GM21786 (cell line): ENCODE data around the gene EPHB1.

ENCODE experiments used
- ATAC-seq: cut with Tn5 transposase; IDR thresholded peaks from one replicate; pipeline ENCODE4 v1.9.1; 2021; ENCODE audit not compliant: unreplicated experiment

The EPHB1 gene

DNA sequence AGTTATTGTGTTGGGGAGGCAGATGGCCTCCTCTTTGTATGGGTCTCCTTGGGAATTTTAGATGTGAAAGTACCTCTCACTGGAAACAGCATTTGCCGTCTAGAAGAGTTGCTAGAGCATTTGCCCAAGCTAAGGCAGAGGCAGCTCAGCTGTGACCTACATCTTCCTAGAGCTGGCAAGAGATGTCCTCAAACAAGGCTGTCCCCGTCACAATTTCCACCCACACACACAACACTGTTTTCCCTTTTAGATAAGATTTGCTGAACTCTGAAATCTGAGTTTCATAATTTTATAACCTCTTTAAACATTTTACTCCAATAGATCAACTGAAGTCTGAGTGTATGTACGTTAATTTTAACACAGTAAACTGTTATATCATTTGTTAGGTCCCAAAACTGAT, 352.6 kb downstream of the EPHB1 start:
- no peak for ATAC-seq

DNA sequence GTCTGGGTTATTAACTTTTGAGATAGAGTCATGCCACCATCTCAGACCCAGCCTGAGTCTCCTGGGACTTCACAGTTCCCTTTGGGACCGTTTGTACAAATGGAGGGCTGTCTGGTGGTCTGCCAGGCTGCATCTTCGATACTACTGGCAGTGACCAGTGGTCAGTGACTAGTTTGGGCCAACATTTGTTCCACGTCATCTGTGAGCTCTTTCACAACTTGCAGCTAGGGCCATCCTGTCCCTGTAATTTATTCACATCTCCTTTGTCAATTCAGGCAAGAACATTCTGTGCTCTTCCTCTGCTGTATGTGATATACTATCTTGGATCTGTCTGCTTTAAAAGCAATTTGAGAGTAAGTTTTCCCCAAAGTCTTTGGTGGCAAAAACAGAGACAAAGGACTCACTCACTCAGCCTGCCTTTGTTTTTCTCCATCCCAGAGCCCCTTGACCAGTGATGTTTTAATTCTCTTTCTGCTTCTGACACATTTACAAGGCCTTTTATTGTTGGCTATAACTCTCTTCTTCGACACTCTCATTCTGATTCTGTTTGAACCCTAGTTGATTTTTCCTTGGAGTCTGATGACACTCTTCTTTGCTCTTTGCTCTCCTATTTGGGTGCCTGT, 353.4 kb downstream of the EPHB1 start:
- no peak for ATAC-seq

DNA sequence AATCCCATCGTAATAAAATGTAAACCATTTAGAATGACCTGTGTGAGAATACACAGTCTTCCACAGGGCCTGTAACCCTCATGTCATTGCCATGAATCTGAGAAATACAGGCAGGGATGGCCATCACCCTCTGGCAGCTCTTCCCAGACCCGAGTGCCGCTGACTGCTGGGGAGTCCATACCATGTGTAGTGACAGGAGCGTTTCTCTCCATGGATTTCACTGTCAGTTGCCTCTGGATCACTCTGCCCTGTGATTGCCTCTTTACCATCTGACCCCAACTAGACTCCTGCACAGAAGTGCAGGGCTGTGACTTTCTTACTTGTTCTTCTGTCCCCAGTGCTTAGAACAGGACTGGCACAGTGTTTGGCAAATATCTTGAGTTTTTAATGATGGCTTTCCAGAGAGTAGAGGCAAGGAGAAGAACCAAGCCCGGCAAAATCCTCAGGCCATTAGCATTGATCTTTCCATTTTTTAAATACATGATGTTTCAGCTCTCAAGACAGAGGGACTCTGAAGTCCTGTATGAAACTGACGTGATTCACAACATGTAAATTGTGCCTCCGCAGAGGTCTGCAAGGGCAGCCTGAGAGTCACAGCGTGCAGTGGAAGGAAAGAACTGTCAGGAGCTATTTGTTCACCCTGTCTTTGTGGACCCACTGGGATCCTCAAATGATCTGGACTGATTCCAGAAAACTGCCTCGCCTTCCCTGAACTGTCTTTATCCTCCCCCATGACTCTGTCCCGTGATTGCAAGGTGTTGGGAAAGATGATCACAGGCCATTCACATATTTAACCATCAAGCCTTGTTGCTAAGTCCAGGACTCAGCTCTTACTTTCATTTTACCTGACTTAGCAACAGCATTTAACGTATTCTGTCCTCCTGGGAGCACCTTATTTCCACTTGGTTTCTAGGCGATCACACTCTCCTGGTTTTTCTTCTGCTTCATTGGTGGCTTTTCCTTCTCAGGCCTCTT, 354.9 kb downstream of the EPHB1 start:
- no peak for ATAC-seq

DNA sequence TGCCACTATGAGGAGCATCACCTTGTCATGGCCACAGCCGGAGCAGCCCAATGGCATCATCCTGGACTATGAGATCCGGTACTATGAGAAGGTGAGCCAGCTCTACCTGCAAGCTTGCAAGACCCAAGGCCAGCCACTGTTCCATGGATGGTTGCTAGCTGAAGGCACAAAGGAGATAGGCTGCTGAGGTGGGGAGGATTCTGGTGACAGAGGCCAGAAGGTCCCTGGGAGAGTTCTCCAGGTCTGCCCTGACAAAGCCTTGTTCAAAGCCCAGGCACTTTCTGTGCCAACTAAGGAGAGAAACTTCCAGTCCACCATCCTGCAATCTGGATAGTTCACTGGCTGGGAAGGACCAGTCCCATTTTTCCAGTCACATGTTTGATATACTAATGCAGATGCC, 359.1 kb downstream of the EPHB1 start:
- no peak for ATAC-seq

DNA sequence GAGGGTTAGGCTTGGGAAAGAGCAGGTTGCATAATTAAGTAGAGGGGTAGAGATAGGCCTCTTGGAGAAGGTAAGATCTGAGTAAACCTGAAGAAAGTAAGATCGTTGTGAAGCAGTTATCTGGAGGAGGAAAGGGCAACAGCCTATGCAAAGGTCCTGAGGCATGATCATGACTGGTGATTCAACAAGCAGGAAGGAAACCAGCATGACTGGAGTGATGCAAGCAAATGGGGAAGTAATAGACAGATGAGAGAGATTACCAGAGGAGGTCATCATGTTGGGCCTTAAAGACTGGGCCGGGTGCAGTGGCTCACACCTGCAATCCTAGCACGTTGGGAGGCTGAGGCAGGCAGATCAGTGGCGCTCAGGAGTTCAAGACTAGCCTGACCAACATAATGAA, 360.2 kb downstream of the EPHB1 start:
- no peak for ATAC-seq

DNA sequence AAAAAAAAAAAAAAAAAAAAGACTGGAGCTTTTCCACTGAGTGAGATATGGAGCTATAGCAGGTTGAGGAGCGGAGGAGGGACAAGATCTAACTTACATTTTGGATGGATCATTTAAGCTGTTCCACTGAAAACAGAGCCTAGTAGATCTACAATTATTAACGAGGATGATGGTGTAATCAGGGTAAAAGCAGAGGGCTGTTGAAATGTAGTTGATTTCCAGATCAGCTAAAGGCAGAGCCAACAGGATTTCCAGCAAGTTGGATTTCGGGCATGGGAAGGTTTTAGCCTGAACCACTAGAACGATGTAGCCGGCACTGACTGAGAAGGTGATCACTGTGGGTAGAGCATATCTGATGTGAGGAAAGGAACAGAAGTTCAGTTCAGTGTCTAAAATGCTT, 360.7 kb downstream of the EPHB1 start:
- ATAC-seq, result no peak

DNA sequence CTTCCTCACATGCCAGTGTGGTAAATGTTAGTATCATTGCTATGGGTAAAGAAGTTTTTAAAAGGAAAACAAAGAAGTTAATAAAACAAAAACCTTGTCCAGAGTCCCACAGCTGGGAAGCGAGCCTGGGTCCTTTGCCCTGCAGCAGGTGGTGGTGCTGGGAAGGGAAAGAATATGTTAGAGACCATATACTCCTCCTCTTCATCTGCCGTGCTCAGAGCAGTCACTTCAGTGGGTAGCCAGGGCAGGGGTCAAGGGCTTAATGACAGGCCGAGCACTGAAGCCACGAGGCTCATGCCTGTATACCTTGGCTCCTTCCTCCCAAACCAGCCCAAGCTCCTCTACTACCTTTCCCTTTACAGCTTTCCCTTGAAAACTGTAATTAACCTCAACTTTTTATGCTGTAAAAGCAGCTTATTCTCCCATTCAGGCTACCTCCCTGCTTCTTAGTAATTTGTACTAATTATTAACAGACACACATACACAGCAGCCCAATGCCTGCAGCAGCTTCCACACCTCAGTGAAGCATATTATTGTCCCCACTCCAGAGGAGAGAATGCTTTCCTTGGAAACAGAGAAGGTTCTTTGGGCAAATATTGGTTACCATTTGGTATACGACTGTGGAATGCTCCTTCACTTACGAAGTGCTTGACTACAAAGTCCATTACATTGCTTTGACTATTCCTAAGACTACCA, 362.1 kb downstream of the EPHB1 start:
- ATAC-seq, result no peak

DNA sequence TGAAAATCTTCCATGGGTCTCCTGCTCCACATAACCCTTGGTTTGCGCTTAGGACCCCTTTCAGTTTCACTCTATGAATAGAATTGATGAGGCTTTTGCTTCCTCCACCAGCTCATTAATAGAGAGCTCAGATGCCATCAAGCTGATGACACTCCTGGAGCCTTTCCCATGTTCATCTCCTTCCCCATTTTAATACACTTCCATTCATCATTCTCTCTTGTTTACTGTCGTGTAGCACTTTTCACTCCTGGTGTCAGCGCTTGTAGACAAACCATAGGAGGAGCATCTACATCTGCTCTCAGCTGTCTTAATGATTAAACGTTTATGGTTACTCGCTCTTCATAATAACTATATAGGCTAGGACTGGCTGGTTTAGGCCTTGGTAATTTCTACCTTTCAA, 363.5 kb downstream of the EPHB1 start:
- ATAC-seq, result no peak

DNA sequence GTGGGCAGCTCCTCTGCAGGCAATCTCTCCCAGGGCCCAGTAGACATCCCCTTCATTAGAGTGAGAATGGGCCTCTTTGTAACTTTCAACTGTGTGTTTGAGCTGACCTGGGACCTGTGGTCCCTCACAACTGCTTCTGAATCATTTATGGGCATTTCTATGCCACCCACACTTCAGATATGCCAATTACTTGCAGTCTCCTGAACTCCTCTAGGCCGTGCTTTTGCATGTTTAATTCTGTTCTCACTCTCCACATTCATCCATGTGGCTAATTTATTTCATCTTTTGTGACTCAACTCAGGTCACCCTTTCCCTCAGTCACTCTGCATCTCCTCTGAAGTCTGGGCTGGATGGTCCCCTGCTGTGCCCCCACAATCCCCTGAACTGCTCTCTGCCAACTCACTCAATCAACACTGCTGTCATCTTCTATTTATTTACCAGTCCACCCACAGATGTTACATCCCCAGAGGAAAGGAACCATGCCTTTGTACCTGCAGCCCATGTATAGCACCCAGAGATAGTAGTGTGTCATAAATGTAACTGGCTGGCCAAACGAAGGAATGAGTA, 364.7 kb downstream of the EPHB1 start:
- no peak for ATAC-seq

DNA sequence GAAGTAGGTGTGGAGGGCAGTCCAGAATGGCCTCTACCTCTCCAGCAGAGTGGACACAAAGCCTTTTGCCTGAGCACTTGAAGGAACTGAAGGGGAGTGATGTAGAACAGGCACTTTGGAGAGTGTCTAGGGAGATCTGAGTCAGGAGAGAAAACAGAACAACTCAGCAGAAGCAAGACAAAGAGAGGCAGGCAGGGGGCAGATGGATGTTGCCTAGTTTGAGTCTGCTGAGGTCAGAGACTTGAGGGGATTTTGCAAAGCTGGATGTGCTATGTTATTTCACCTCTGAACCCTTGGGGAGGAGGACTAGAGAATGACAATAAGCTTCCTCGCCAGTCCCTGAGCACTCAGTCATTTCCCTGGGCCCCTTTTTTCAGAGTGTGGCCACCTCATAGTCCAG, 366.4 kb downstream of the EPHB1 start:
- no peak for ATAC-seq

DNA sequence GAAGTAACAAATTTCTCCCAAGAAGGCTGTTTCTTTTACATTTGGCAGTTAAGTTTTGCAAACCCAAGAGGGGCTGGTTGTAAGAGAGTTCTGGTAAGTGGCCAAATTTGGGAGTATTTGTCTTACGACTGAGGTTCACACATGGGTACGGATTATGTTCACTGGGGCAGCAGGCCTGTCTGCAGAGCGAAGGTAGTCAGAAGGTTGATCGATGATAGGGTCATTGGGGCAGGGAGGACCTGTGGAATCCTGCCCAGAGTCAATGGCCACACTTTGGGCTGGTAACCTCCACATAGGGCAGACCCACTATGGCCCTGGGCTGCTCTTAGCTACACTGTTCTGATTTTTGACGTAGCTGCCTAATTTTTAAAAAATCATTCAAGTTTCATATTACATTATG, 368.6 kb downstream of the EPHB1 start:
- no peak for ATAC-seq

DNA sequence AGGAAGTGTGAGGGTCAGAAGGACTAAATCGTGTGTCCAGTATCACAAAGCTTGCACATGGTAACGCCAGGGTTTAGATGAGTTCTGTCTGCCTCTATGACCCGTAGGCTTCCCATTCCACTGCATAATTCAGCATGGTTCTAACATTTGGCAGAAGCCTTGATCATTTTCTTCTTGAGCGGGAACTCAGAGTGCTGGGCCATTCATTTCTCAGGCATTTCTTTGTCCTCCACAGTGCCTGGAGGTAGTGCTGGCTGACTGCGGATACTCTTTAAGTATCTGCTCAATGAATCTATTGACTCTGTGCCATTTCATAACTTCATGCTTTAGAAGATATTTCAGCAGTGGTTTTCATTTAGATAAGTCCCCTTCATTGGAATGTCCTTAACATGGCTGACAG, 370.2 kb downstream of the EPHB1 start:
- ATAC-seq, result no peak

DNA sequence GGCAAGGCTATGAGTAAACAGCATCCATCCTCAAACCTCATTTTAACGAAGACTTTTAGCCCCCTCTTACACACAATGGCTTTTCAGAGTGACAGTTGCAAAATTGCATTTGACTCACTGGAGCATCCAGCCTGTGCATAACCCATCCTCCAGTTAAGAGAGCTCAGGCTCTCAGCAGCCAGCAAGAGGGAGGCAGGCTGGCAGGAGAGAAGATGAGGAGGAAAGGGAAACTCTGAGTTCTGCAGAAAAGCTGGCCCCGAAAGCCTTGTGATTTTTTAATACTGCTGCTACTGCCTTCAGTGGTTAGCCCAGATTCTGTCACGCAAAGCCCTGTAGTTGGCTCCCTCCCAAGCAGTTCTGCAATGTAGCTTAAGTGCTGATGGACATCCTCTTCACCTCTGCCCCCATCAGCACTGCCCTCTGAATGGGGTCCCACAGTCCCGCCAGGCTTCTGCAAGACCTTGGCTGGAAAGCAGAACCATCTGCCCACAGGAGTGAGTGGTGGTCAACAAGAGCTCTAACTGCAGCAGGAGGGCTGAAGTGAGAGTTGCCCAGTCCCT, 371.3 kb downstream of the EPHB1 start:
- no peak for ATAC-seq

DNA sequence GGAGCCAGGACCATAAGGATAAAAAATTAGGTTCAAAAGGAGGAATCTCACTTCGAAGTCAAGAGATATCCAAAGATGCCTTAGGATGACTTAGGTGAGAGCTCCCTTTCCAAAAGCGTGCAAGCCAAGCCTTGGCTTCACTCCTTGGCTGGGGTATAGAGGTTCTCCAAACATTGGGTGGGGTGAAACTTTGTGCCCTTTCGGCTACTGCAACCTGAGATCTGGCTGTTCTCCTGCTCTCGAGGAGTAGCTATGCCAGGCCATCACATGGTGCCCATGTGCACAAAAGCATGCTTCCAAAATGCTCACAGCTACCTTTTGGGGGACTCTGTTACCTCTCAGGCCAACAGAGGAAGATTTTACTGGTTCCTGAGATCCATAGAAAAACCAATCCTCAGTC, 373.8 kb downstream of the EPHB1 start:
- ATAC-seq, result no peak

DNA sequence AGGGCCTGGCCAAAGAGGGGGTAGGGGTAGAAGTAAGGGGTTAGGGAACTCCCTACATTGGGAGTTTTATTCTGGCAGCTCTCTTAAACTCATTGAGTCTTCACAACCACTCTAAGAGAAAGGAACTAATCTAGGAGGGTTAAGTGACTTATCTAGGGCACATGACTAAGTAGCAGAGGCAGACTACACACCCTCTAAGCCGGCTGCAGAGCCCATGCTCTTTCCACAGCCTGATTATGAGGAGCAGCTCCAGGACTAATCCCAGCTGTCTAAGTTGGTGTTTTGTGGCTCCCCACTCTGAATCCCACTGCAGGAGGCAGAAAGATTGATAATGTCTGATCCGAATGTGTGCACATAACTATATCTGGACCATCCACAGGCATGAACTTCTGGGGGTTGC, 374.6 kb downstream of the EPHB1 start:
- ATAC-seq, result no peak

DNA sequence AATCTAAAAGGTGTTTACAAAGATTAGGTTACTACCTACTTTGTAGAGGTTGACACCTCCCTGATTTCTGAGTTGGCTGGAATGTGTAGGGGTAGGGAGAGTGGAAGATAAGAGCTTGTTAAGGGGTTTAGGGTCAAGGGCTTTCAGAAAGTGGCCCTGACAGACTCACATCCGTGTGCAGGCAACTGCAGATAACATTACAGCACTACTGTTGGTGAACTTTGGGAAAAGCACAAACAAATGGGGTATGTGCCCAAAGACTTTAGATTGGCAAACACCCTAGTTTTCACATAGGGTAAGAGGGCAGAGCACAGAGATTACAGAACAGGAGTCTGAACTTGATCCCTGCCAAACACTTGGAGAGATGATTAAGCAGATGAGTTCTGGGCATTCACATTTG, 375.7 kb downstream of the EPHB1 start:
- no peak for ATAC-seq

DNA sequence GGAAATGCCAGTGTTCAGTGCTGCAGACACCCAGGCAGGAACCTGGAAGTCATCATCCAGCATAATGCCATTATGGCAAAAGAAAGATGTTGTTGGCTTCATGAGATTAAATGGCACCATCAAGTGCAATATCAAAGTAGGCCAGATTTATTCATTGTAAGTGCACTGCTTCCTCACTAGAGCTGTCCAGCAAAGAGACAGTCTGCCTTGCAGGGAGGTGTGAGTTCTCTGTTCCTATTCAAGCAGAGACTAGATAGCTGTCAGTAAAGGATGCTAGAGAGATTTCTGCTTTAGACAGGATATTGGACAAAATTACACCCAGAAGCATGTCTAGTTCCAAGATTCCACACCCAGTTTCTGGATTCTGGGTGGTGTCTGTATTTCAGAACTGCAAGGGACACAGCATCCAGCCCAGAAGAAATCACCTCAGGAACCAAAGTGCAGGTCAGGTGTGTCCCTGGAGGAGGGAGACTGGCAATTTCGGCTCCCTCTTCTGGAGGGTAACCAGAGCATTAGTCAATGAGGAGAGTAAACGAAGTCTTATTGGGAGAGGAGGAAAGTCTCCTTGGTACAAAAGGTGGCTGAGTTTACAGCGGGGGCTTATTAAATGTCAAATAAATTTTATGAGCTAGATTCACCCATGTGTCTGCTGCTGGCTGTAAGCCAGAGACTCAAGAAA, 377.3 kb downstream of the EPHB1 start:
- ATAC-seq, result no peak

DNA sequence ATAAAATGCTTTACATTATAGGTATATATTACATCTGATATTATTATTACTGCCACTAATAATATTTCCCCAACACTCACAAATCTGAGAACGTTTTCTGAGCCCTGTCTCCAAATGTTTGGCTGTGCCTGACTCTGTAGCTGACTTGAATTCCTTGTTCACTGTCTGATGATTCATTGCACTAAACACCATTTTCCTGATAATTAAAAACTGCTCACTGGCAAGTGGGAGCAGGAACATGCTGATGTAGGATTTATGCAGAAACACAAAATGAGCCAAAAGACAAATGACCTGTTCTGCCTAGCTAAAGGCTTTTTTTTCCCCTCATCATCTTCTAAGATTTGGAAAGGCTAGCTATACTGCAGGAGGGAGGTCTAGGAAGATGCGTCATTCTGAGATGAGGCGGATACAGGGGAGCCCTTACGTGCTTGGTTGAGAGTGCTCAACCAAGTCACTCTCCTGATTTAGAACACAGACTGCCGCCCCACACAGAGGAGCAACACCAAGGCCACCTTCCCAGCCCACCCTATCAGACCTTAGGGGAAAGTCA, 380.7 kb downstream of the EPHB1 start:
- no peak for ATAC-seq

DNA sequence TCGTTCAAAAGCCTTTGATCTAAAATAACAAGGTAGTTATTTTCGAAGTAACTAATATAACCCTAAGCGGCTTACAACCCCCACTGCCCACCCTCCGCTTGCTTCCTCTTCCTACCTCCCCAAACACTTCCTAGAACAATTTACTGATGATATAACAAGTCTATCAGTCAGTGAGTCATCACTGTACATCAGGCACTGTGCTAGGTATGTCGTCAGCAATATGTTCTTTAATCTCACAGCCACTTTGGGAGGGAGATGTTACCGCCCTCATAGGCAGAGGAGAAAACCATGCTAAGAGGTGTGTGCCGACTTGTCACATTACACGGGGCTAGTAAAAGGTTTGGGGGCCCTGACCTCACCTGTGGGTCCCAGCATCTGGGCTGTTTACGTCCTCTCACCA, 381.8 kb downstream of the EPHB1 start:
- ATAC-seq, result no peak

DNA sequence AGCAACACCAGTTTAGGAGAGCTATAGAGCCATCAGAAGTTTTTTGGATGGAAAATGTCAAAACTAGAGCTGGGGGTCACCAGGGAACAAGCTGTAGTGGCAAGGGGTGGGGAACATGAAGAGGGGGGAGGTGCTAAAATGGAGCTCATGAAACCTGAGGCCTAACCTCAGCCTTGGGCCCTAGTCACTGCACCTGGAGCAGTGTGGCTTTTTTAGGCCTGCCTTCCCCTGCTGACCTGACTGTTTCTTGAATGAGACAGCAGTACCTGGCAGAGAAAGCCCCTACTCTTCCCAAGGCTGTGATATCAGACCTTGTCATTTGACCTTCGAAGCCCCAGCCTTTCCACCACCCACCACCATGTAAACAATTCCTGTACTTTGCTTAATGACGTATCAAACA, 383.5 kb downstream of the EPHB1 start:
- ATAC-seq, result no peak
